AG08395 (cell line): ENCODE measurements around the gene GNB1L.
"Not testable (repeated sequence)": the region's sequence is repeated elsewhere in the genome, so short reads cannot be mapped to it uniquely, and the experiment has no call there.

Experiments
- DNase-seq: peaks from one replicate; pipeline ENCODE4 v3.0.0; 2012; ENCODE audit warnings: mixed read lengths, low spot score

Gene GNB1L

DNA sequence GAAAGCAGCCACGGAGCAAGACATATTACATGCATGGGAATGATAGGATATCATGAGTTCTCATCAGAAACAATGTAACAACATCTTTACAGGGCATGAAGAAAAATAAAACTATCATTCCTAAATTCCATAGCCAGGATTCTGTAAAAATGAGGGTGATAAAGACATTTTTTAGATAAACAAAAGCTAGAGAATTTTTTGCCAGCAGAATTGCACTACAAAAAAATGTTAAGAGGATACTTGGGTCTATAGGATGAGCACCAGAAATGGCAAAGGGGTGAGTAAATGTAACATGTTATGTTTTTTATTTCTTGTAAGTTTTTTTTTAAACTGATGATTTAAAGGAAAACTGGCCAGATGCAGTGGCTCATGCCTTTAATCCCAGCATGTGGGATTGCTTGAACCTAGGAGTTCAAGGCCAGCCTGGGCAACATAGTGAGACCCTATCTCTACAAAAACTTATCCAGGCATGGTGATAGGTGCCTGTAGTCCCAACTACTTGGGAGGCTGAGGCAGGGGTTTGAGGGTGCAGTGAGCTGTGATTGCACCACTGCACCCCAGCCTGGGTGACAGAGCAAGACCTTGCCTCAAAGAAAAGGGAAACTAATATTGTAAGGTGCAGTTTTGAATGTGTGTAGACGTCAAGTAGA is 60.9 kb downstream of the GNB1L start:
- no peak for DNase-seq

DNA sequence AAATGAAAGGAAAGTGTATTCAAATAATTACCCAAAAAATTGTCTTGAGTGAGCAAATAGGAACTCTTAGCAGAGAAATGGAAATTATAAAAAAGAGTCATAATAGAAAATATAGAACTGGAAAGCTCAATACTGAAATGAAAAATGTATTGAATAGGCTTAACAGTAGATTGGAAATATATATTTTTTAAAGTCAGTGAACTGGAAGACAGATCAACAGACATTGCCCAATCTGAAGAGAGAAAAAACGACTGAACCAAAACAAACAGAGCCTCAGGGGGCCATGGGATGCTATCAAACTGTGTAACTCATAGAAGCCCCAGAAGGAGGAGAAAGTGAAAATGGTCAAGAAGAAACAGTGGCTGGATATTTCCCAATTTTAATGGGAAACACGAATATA is 61.5 kb downstream of the GNB1L start:
- DNase-seq, result no peak

DNA sequence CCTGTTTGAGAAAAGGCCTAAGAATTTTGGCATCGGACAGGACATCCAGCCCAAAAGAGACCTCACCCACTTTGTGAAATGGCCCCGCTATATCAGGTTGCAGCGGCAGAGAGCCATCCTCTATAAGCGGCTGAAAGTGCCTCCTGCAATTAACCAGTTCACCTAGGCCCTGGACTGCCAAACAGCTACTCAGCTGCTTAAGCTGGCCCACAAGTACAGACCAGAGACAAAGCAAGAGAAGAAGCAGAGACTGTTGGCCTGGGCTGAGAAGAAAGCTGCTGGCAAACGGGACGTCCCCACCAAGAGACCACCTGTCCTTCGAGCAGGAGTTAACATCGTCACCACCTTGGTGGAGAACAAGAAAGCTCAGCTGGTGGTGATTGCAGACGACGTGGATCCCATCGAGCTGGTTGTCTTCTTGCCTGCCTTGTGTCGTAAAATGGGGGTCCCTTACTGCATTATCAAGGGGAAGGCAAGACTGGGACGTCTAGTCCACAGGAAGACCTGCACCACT is 62.2 kb downstream of the GNB1L start:
- not testable (repeated sequence) for DNase-seq

DNA sequence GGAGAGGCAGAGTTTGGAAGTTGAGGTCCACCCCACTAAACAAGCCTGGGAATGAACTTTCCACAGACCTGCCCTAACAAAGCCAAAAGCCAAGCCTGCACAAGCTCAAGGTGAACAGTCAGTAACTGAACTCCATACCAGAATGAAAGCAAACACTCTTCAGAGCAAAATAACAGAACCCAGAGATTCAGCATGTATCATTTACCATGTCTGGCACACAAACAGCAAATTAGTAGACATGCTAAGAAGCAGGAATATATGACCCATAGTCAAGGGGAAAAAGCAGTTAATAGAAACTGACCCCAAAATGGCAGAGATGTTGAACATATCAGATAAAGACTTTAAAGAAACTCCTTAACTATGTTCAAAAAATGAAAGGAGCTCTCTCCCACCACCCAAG is 62.8 kb downstream of the GNB1L start:
- no peak for DNase-seq

DNA sequence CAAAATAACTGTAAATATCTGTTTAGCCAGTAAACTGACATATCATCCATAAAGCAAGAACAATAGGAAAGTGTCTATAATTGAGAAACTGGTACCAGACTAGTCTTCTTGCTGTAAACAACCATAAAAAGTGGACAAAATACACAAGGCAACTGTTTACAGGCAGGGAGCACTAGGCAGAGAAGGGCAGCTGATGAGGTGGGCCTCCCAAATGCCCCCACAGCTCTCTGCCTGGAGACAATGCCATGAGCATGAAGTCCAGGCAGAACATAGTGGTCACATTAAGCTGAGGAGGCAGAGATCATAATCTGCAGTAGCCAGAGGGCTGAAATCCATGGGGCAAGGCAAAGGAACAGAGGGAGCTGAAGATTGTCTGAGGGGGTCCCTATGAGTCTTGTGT is 63.4 kb downstream of the GNB1L start:
- no peak for DNase-seq

DNA sequence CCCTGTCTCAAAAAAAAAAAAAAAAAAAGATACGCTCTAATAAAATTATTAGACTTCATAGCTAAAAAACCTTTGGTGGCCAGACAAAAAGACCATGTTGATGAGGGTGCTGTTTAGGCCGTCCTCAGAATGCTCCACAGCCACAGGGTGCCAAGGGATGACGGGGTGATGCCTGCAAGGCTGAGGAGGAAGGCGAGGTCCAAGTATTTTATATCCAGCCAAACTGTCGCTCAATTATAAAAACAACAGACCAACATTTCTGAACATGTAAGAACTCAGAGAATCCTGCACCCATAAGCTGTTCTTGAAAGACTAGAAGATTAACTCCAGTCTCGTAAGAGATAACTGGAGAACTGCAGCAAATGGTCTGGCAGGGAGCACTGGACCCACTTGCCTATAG is 64.8 kb downstream of the GNB1L start:
- no peak for DNase-seq

DNA sequence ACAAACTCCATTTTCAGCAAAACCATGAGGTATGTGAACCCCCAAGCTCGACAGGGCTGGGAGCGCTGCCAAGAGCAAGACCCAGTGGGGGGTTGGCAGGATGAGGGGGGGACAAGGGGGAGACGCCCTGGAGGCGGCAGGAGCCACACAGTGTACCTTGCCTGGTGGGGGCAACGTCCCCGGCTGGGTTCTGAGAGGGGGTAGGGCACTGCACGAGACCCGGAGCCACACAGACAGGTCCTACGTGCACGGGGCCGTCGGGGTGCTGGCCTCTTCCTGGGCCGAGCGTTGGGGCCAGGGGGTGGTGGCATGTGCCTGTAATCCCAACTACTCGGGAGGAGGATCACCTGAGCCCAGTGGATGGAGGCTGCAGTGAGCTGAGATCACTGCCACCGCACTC is 65.3 kb downstream of the GNB1L start:
- DNase-seq, result no peak

DNA sequence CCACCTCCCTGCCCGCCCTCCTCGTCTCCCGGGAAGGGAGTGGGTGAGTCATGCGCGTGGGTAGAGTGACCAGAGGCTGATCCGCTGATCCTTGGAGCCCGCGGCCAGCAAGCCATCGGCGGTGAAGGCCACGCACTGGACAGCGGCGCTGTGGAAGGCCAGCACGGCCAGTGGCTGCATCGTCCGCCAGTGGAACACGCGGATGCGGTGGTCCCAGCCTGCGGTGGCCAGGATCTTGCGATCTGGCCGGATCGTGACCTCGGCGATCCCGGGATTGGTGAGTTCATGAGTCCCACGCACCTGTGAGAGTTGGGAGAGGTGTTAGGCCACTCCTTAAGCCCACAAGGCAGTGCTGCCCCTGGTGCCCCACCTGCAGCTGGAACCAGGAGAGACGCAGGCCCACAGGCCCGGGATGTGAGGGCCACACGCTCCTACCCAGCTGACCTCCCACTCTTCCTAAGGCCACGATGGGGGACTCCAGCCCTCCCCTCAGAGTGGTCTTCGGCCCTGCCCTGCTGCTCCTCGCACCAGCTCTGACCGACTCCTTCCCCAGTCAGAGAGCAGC is 65.9 kb downstream of the GNB1L start:
- no peak for DNase-seq

DNA sequence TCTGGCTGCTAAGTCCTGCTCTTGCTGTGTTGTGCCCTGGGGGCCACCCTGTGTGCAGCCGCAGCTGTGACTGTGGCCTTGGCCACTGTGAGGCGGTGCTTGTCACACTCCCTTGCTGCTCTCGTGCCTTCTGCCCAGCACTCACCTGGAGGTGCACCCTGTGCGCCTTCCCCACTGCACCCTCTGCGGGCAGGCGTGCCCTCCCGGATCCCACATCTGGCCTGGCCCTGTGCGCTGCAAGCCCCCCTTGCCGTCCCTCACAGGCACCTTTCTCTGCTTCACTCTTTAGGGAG is 66.9 kb downstream of the GNB1L start:
- DNase-seq, result no peak

DNA sequence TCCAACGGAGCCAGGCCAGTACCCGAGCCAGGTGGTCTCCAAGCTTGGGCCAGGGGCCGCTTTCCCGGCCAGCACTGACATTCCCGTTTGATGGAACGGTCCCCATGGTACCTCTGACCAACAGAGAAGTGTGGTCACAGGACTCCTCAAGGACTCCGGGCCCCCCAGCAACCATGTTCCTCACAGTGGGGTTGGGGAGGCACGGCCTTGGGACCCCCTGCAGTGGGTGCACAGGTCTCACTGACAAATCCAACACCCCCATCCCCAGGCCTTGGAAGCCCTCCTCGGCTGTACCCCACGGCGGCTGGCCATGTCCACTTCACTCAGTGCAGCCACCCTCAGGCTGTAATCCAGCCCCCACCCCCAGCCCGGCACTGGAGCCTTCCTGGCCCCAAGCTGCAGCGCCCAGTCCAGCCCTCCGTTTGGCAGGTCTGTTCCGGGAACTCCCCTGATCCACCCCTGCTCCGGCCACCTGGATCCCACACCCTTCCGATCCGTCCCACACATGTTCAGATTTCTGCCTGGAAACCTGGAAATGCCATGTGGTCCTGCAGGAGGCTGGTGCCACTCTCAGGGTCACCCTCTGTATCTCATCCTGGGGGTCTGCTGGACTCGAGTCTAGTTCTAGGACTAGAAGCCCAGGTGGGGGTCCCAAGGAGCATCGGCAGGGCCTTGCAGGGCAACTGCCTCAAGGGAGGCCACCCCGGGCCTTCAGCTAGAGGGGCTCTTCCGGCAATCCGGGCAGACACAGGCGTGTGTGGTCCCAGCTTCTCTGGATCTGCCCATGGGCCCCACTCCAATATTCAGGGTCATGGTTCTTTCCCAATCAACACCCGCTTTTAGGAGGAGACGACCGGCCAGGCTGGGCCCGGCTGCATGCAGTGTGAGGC is 67.5 kb downstream of the GNB1L start:
- no peak for DNase-seq

DNA sequence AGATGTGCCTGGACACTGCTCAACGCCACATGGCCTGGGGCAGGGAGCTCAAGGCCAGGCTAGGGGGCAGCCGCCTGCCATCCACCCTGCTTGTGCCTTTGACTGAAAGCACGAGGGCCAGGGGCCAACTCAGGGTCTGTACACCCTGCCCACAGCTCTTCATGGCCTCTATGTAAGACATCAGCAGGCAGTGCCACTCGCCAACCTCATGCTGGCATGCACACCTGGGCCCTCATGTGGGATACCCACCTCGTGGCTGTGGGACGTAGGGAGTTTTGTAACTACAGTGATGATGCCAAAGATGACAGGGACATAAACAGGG is 68.4 kb downstream of the GNB1L start:
- DNase-seq, result no peak

DNA sequence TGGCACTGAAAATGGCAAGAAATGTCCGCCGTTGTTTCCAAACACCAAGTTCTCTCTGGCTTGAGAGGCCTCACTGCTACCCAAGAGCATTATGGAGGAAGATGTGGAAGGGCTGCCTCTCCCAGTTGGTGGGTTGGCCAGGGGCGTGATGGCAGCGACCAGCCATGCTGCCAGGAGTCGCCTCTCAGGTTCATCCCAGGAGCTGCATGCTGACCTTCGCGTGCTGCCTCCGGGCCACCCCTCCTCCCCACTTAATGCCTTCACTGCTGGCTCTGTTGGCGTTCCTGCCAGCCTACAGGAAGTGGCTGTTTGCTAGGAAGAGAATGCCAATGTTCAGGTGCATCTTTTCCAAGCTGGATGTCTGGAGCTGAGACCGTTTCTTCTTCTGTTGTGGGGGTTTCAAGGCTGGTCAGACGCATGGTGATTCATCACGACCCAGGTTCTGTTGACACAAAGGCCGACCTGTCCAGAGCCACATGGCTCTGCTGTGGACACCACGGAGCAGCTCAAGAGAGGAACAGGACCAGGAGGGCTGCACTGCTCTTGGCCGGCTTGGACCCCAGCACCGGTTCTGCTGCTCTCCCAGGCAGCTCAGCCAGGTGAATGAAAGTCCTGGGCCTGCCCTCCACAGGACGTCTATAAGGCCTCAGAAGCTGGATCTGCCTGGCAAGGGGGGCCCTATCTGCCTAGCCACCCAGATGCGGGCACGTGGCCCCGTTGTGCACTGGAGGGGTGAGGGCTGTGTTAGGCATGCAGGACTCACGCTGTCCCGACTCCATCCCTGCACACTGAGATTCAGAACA is 69.0 kb downstream of the GNB1L start:
- DNase-seq, result no peak

DNA sequence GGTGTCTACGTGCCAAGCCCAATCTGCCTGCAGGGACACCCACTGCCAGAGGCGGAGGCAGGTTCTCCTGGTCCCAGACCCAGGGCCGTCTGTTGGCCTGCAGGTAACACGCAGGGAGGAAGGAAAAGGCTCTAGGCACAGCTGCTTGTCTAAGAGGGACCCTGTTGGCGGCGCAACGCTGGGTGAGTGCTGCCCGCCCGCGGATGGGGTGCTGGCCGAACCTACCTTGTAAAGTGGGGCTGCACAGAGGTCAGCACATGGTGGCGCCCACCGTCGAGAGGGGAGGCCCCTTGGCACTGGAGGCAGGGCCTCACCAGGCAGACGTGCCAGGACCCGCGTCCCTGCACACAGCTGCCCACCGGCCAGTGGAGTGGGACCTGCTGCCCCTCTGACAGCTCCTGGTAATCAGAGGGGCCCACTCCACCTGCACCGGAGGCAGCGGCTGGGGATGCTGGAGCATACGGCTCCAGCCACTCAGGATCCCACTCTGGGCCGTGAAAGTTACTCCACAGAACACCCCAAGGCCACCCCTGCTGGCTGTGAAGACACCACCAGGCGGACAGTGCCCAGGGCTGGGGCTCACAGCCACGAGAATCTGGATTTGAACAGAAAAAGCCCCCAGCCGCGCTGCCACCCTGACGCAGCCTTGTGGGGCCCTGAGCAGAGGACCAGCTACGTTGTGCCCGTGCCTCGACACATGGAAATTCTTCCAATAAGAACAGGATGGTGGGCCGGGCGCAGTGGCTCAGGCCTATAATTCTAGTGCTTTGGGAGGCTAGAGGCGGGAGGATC is 70.1 kb downstream of the GNB1L start:
- no peak for DNase-seq

DNA sequence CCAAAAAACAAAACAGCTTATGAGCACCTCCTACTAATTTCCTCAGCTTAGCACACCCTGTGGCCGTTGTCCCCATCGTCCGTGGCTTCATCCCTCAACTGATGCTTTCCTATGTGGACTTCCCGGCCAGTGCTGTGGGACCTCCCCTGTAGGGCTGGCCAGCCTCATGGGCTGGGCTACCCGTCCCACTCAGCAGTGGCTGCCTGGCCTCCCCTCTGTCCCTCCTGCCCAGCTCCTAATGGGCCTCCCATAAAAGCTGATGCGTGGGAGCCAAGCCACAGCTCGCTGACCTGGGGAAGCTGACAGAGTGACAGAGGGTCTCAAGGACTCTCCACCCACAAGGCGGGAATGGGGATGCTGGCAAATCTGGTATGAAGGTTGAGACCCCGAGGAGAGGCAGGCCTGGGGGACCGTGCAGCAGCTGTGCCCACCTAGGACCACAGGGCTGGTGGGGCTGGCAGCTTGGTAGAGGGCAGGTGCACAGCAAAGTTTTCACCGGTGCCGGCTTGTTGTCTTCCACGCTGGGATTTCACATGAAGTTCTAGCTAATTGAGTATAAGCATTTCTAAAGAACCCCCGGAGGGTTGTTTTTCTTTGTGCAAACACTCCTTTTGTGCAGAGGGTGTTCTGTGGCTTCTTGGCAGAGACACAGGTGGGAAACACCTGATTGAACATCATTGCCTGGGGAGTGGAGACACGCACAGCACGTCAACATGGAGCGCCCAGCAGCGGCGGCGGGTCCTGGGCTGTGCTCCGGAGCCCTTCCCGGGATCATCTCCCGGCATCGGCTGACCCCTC is 70.9 kb downstream of the GNB1L start:
- DNase-seq, result no peak

DNA sequence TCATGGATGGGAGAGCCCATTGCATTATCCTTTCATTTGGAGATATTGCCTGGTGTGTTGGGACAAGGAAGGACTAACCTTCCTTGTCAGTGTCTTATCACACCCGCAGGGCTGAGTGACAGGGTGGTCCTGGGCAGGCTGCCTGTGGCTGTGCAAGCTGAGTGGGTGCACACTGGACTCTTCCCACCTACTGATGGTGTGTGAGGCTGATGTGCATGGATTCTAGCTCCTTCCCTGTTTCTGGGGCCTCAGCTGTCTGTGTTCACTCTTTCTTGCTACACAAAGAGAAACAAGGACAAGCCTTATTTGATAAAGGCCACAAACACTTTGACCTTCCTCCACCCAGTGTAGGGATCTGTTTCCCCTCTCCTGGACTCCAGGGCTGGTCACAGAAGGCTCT is 72.1 kb downstream of the GNB1L start:
- DNase-seq, result no peak

DNA sequence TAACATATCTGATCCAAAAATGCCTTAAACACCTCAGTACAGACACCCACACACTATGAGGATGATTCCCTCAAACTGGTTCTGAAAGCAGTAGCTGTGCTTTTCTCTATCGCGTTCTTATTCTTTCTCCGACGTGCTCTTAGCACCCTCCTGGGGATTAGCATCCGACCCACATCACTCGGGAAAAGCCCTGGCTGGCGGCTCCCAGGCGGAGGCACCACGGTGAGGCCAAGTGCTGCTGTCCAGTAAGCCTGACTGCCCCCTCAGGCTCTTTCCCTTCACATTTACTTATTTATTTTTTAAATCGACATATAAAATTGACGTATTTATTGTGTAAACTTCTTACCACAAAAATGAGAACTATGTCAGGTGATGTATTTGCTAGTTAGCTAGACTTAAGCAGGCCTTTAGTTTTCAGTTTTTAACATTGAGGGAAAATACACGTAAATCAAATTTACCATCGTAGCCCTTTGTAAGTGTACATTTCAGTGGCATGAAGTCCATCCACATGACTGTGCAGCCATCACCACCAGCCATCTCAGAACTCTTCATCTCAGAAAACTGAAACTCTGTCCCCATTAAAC is 74.9 kb downstream of the GNB1L start:
- DNase-seq, result no peak

DNA sequence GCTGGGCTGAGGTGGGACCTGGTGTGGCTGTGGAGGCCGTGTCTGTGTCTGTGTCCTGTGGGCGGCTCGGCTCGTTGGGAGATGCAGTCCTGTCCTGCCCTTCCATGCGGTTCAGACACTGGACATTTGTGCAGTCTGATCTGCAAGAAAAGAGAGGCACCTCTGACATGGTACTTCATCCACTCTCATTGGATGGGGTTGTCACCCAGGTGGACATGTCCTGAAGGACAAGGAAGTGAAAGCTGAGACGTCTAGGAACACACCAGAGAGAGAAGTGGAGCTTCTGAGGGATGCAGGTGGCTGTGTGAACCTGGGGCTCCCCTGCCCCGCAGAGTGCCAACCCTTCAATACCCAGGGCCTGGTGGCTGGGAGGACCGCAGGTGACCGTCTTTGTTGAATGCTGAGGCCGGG is 75.7 kb downstream of the GNB1L start:
- DNase-seq, result no peak

DNA sequence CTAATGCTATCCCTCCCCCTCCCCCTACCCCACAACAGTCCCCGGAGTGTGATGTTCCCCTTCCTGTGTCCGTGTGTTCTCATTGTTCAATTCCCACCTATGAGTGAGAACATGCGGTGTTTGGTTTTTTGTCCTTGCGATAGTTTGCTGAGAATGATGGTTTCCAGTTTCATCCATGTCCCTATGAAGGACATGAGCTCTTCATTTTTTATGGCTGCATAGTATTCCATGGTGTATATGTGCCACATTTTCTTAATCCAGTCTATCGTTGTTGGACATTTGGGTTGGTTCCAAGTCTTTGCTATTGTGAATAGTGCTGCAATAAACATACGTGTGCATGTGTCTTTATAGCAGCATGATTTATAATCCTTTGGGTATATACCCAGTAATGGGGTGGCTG is 77.5 kb downstream of the GNB1L start:
- DNase-seq, result not testable (repeated sequence)

DNA sequence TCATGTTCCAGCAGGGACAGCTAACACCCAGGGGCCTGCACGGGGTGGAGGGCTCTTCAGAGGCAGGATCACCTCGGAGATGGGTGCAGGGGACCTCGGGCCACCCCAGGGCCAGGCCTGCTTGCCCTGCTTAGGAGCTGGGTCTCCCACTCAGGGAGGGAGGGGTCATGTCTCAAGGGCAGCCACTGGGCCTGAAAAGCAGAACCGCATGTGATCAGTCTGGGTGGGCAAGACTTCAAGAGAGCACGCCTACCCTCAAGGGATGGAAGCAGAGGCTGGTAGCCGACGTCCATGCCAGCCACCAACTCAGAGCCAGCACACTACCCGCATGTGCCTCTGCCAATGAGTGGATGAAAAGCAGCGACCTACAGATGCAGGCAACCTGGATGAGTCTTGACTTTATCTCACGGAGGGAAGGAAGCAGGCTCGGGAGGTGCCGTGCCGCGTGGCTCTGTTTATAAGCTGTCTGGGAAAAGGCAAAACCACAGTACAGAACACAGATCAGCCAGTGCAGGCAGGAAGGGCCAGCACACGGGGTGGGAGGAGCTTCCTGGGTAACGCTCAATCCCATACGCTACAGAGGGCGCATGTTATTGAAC is 78.1 kb downstream of the GNB1L start:
- peak; percentile 59 for DNase-seq
